ENCODE data around the gene SMG5. TPM values are rescaled to one million over a fixed set of nuclear protein-coding genes. Genes with fewer than 3 reads are reported as not detected.

SMG5 gene
- total and polyA plus RNA-seq, 2 experiments from 2014 or later, result 54.9 to 65.9 TPM

DNA sequence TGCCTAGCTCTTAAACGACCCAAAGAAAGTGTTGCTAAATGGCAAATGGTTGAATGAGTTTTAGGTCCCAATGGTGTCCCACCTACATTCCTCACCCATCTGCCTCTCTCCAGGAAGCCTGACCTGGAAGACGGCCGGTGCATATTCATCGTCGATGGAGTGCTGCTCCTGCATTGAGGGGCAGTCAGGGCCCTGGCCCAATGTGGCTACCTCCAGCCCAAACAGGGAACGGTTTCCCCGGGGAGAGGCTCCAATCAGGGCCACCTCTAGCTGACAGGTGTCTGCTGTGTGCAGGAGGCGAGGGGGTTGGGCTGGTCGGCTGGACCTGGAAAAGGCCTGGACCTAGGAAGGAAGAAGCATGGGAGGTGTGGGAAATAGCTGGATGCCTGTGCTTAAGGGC is 11.3 kb upstream of the SMG5 start:
- Histone ChIP-seq H3K4me3 (no peak overlapping the region), H3K27me3 (no peaks in the 10 kb centered on the region), H3K79me2 (peaks cover 28% of the 10 kb centered on the region), H3K4me2 (peak overlapping the region; percentile 70), H3K27ac (no peak overlapping the region), H3K36me3 (replicated peaks; ENCODE audit: insufficient read depth, low read depth) (no peaks in the 10 kb centered on the region), H4K20me1 (ENCODE audit: insufficient read depth, poor library complexity, severe bottlenecking) (no peaks in the 10 kb centered on the region), H2AFZ (no peak overlapping the region), H3K9me2 (replicated peaks; ENCODE audit: insufficient read depth) (no peaks in the 10 kb centered on the region), H3K9me3 (ENCODE audit: low read depth) (no peaks in the 10 kb centered on the region), H3K4me1 (ENCODE audit: insufficient read depth) (peaks cover 24% of the 10 kb centered on the region)
- TF ChIP-seq, protein P1, sequence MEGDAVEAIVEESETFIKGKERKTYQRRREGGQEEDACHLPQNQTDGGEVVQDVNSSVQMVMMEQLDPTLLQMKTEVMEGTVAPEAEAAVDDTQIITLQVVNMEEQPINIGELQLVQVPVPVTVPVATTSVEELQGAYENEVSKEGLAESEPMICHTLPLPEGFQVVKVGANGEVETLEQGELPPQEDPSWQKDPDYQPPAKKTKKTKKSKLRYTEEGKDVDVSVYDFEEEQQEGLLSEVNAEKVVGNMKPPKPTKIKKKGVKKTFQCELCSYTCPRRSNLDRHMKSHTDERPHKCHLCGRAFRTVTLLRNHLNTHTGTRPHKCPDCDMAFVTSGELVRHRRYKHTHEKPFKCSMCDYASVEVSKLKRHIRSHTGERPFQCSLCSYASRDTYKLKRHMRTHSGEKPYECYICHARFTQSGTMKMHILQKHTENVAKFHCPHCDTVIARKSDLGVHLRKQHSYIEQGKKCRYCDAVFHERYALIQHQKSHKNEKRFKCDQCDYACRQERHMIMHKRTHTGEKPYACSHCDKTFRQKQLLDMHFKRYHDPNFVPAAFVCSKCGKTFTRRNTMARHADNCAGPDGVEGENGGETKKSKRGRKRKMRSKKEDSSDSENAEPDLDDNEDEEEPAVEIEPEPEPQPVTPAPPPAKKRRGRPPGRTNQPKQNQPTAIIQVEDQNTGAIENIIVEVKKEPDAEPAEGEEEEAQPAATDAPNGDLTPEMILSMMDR (IDR thresholded peaks at IDR 0.05; ENCODE audit: poor library complexity), result no peak
- TF ChIP-seq EZH2phosphoT487 (IDR thresholded peaks at IDR 0.05; ENCODE audit: low read depth, severe bottlenecking, unreplicated experiment) (no peak), EZH2 (IDR thresholded peaks at IDR 0.05; ENCODE audit: borderline replicate concordance) (no peak)
- no peak for DNase-seq (ENCODE audit: low spot score)
- WGBS (ENCODE audit: low lambda C conversion rate, missing lambda C conversion rate), result 96% methylated on average over 9 of the region's 9 CpGs

DNA sequence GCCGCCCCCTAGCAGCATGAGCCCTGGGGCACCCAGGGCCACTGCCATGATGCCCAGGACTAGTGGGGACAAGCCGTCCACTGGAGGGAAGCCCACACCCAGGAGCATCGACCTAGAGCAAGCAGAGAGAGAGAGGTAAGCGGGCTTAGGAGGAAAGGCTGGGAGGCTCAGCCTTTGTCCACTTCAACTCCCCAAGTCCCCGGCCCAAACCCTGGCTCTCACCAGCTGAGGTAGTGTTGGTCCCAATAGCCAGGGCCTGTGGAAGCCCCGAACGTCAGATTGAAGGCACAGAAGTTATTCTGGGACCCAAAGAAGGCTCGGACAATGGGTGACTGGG is 10.4 kb upstream of the SMG5 start:
- Histone ChIP-seq H3K27ac (peak overlapping the region; percentile 85), H2AFZ (no peak overlapping the region), H3K4me2 (peak overlapping the region; percentile 70), H3K79me2 (peaks cover 31% of the 10 kb centered on the region), H3K36me3 (replicated peaks; ENCODE audit: insufficient read depth, low read depth) (no peaks in the 10 kb centered on the region), H3K27me3 (no peaks in the 10 kb centered on the region), H3K4me1 (ENCODE audit: insufficient read depth) (peaks cover 24% of the 10 kb centered on the region), H3K9me2 (replicated peaks; ENCODE audit: insufficient read depth) (no peaks in the 10 kb centered on the region), H3K4me3 (no peak overlapping the region), H3K9me3 (ENCODE audit: low read depth) (no peaks in the 10 kb centered on the region), H4K20me1 (ENCODE audit: insufficient read depth, poor library complexity, severe bottlenecking) (no peaks in the 10 kb centered on the region)
- no peak for TF ChIP-seq EZH2 (IDR thresholded peaks at IDR 0.05; ENCODE audit: borderline replicate concordance)
- TF ChIP-seq EZH2phosphoT487 (IDR thresholded peaks at IDR 0.05; ENCODE audit: low read depth, severe bottlenecking, unreplicated experiment), result no peak
- TF ChIP-seq, protein P1 (IDR thresholded peaks at IDR 0.05; ENCODE audit: poor library complexity), result no peak
- WGBS (ENCODE audit: low lambda C conversion rate, missing lambda C conversion rate), result 97% methylated on average over 8 of the region's 8 CpGs
- DNase-seq (ENCODE audit: low spot score), result no peak

DNA sequence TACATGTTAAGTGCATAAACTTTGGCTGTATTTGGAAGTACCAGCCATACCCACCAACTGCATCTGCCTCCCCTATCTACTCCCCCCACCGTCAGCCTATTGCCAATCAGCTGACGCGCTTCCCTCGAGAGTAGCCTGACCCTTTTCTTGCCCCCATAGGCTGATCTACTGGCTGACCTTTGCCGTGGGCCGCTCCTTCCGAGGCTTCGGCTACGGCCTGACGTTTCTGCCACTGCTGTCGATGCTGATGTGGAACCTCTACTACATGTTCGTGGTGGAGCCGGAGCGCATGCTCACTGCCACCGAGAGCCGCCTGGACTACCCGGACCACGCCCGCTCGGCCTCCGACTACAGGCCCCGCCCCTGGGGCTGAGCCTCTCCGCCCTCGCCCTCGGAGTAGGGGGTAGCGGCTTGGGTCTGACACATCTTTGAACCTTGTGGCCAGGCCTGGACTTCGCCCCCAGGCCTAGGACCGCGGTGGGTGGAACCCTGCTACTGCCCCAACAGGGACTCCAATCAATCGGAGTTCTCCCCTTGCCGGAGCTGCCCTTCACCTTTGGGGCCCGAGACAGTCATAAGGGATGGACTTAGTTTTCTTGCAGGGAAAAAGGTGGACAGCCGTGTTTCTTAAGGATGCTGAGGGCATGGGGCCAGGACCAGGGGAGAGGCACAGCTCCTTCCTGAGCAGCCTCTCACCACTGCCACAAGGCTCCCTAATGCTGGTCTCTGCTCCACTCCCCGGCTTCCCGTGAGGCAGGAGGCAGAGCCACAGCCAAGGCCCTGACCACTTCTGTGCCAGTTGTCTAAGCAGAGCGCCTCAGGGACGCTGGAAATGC is 8.8 kb upstream of the SMG5 start:
- no peak for TF ChIP-seq EZH2 (IDR thresholded peaks at IDR 0.05; ENCODE audit: borderline replicate concordance)
- TF ChIP-seq, protein P1 (IDR thresholded peaks at IDR 0.05; ENCODE audit: poor library complexity), result no peak
- TF ChIP-seq EZH2phosphoT487 (IDR thresholded peaks at IDR 0.05; ENCODE audit: low read depth, severe bottlenecking, unreplicated experiment), result no peak
- WGBS (ENCODE audit: low lambda C conversion rate, missing lambda C conversion rate), result 16% methylated on average over 37 of the region's 37 CpGs
- peaks cover 31% of the 10 kb centered on the region for H3K79me2 ChIP-seq
- H3K27me3 ChIP-seq, result no peaks in the 10 kb centered on the region
- no peaks in the 10 kb centered on the region for H3K9me2 ChIP-seq (replicated peaks; ENCODE audit: insufficient read depth)
- peak; percentile 97 for DNase-seq (ENCODE audit: low spot score)
- H2AFZ ChIP-seq, result peak overlapping the region; percentile 30
- no peaks in the 10 kb centered on the region for H4K20me1 ChIP-seq (ENCODE audit: insufficient read depth, poor library complexity, severe bottlenecking)
- H3K27ac ChIP-seq, result peak overlapping the region; percentile 85
- no peak overlapping the region for H3K4me3 ChIP-seq
- H3K4me2 ChIP-seq, result peak overlapping the region; percentile 70
- no peaks in the 10 kb centered on the region for H3K36me3 ChIP-seq (replicated peaks; ENCODE audit: insufficient read depth, low read depth)
- peaks cover 24% of the 10 kb centered on the region for H3K4me1 ChIP-seq (ENCODE audit: insufficient read depth)
- H3K9me3 ChIP-seq (ENCODE audit: low read depth), result no peaks in the 10 kb centered on the region
